ENCODE data around the gene JCAD.

GRCh38 chr10:29982997-29983648 lies 76.3 kb downstream of the JCAD start:
- TF ChIP-seq, protein P1, sequence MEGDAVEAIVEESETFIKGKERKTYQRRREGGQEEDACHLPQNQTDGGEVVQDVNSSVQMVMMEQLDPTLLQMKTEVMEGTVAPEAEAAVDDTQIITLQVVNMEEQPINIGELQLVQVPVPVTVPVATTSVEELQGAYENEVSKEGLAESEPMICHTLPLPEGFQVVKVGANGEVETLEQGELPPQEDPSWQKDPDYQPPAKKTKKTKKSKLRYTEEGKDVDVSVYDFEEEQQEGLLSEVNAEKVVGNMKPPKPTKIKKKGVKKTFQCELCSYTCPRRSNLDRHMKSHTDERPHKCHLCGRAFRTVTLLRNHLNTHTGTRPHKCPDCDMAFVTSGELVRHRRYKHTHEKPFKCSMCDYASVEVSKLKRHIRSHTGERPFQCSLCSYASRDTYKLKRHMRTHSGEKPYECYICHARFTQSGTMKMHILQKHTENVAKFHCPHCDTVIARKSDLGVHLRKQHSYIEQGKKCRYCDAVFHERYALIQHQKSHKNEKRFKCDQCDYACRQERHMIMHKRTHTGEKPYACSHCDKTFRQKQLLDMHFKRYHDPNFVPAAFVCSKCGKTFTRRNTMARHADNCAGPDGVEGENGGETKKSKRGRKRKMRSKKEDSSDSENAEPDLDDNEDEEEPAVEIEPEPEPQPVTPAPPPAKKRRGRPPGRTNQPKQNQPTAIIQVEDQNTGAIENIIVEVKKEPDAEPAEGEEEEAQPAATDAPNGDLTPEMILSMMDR (conservative IDR thresholded peaks at IDR 0.05; ENCODE audit: low read length), result no peak
- no peak for TF ChIP-seq EZH2phosphoT487 (IDR thresholded peaks at IDR 0.05; ENCODE audit: borderline replicate concordance)
